GM12891 (cell line): ENCODE data around the gene NR2C2.

Source experiments
- POLR2A ChIP-seq: IDR thresholded peaks from 2 replicates; pipeline ENCODE4 v1.6.1; 2011; ENCODE audit warnings: low read depth, low read length, control low read depth
- POLR2AphosphoS5 ChIP-seq: IDR thresholded peaks from 2 replicates; pipeline ENCODE4 v1.6.1; 2011; ENCODE audit warnings: low read depth, low read length, control low read depth
- POU2F2 ChIP-seq: IDR thresholded peaks from 2 replicates; pipeline ENCODE4 v1.6.1; 2011; ENCODE audit warnings: low read depth, mild to moderate bottlenecking, control low read depth, low read length, moderate library complexity
- SPI1 ChIP-seq: IDR thresholded peaks from 2 replicates; pipeline ENCODE4 v1.6.1; 2011; ENCODE audit warnings: low read depth, low read length, control low read depth
- TAF1 ChIP-seq: IDR thresholded peaks from 2 replicates; pipeline ENCODE4 v1.6.1; 2011; ENCODE audit warnings: low read depth, low read length, control low read depth

GRCh38 chr3:15043408-15044171 lies 96.2 kb downstream of the NR2C2 start:
- no peak for TF ChIP-seq POLR2AphosphoS5
- no peak for TF ChIP-seq POLR2A
- no peak for TF ChIP-seq TAF1
- TF ChIP-seq SPI1 = no peak
- no peak for TF ChIP-seq POU2F2
